Pancreas (tissue), 10 donors: ENCODE data around the gene PHF8. TPM values are rescaled to one million over a fixed set of nuclear protein-coding genes. Genes with fewer than 3 reads are reported as not detected.

Source experiments
- ATAC-seq, 4 donors: fragments of 200-7000 bp; cut with Tn5 transposase; one replicate each; pipeline versions ENCODE4 v1.8.0 to v1.9.1; 2020; ENCODE audit warnings: mild to moderate bottlenecking in 4 of 4, moderate library complexity in 4 of 4
- DNase-seq, 6 donors: peaks; one replicate each; pipeline ENCODE4 v3.0.0-alpha.2; 2020
- FAIRE-seq: peaks from 2 replicates; lab custom pipeline; 2012; peaks lifted over from hg19 to GRCh38; lab: Jason Lieb, UNC
- H3K27ac ChIP-seq, 4 donors: fragments of 200-600 bp; sonication (generic); 1 replicate in 3 of 4; 2 replicates in 1 of 4; pipeline versions ENCODE4 v1.5.0 to v1.8.0; 2020
- H3K27me3 ChIP-seq, 4 donors: fragments of 200-600 bp; one replicate each; pipeline ENCODE4 v1.8.0; 2021
- H3K36me3 ChIP-seq, 3 donors: fragments of 200-600 bp; sonication (generic) in 1 of 3; one replicate each; pipeline versions ENCODE4 v1.5.0 to v1.8.0; 2020 to 2021
- H3K4me1 ChIP-seq, 3 donors: fragments of 200-600 bp; one replicate each; pipeline ENCODE4 v1.8.0; 2021
- H3K4me3 ChIP-seq, 4 donors: fragments of 200-600 bp; sonication (generic) in 2 of 4; one replicate each; pipeline versions ENCODE4 v1.5.0 to v1.8.0; 2020 to 2021
- H3K9me3 ChIP-seq, 4 donors: fragments of 200-600 bp; one replicate each; pipeline ENCODE4 v1.8.0; 2021
- CTCF ChIP-seq, 4 donors: fragments of 200-600 bp; sonication (generic) in 3 of 4; IDR thresholded peaks; one replicate each; pipeline versions ENCODE4 v1.5.0 to v1.8.0; 2021; ENCODE audit warnings: antibody characterized with exemption in 4 of 4
- WGBS, 2 donors: extraction: QIAGEN DNeasy Blood & Tissue Kit; methylation state at CpG; one replicate each; pipeline ENCODE4 v1.1.7; 2013; 5-methylcytosine and 5-hydroxymethylcytosine counted together
- intact Hi-C, 3 donors: fragments of 100-400 bp; cut with DNase I; formaldehyde crosslinking; loops; one replicate each; pipeline versions ENCODE4 v1.11.1 to v1.14.2; 2022
- polyA plus RNA-seq, 2 donors: library from polyadenylated mRNA; stranded (reverse); fragments of 200-250 nt; gene quantifications; one replicate each; pipeline ENCODE4 v1.2.3, GENCODE V29; 2013
- total RNA-seq, 6 donors: library from RNA; stranded (reverse); fragmentation: NEBNext Ultra II Directional in 4 of 6; extraction: Animal tissue kit (Norgen Biotek cat#: 25700) in 4 of 6; gene quantifications; one replicate each; pipeline versions ENCODE4 v1.2.1 to v1.2.4, GENCODE V29; 2021 to 2023
- donor health status: healthy with polysubstance abuse.
- donor health status: DM: no; HTN: no; CAD: no; lungs with moderate emphysema.
- donor health status: DM: no; HTN: no; CAD: no.
- donor health status: control.
- donor health status: control.
- donor health status: Bipolar disorder and iron deficiency.
- donor health status: DM: yes; HTN: yes; CAD: no.
- donor health status: DM: no; HTN: no; CAD: no.
- donor health status: DM: no; HTN: no; CAD: no.
- donor health status: DM: yes; HTN: yes; CAD: no.

Gene PHF8
- total and polyA plus RNA-seq, 8 donors = 10.9 to 21.3 (median 14.6) TPM

- no peak for TF ChIP-seq CTCF (IDR thresholded peaks at IDR 0.05)
- ATAC-seq = no peak
- Histone ChIP-seq H3K27ac (no peak overlapping the region), H3K36me3 (no peaks in the 10 kb centered on the region), H3K4me1 (no peaks in the 10 kb centered on the region), H3K27me3 (no peaks in the 10 kb centered on the region), H3K9me3 (no peaks in the 10 kb centered on the region), H3K4me3 (no peak overlapping the region)
- intact Hi-C loops = no loop called here
- DNase-seq = no peak
- WGBS, 2 donors = 83 to 96% methylated on average over 12 of the region's 12 CpGs
- FAIRE-seq = no peak
Observed at GRCh38 chrX:53984895-53985294, 59.4 kb downstream of the PHF8 start.

- DNase-seq (no peak), FAIRE-seq (no peak), ATAC-seq (no peak)
- Histone ChIP-seq H3K27me3 (peaks cover 0 to 4% (median 0%) of the 10 kb centered on the region in 4 donors), H3K4me1 (no peaks in the 10 kb centered on the region), H3K27ac (no peak overlapping the region), H3K4me3 (no peak overlapping the region), H3K9me3 (no peaks in the 10 kb centered on the region), H3K36me3 (no peaks in the 10 kb centered on the region)
- WGBS, 2 donors = 88 to 98% methylated on average over 6 of the region's 6 CpGs
- intact Hi-C loops = no loop called here
- no peak for TF ChIP-seq CTCF (IDR thresholded peaks at IDR 0.05)
Observed at GRCh38 chrX:53974529-53974928, 69.7 kb downstream of the PHF8 start.

- no peak overlapping the region for H3K4me3 ChIP-seq
- intact Hi-C loops = no loop called here
- FAIRE-seq = no peak
- ATAC-seq = no peak
- H3K9me3 ChIP-seq = no peaks in the 10 kb centered on the region
- no peak overlapping the region for H3K27ac ChIP-seq
- no peaks in the 10 kb centered on the region for H3K36me3 ChIP-seq
- DNase-seq = no peak
- no peak for TF ChIP-seq CTCF (IDR thresholded peaks at IDR 0.05)
- 64 to 98% methylated on average over 3 of the region's 3 CpGs for WGBS, 2 donors
- no peaks in the 10 kb centered on the region for H3K27me3 ChIP-seq
- no peaks in the 10 kb centered on the region for H3K4me1 ChIP-seq
Observed at GRCh38 chrX:53969540-53969939, 74.7 kb downstream of the PHF8 start.

GRCh38 chrX:53950130-53950733 is 94.0 kb downstream of the PHF8 start:
- no peak for FAIRE-seq
- no peaks in the 10 kb centered on the region for H3K9me3 ChIP-seq
- H3K27ac ChIP-seq = no peak overlapping the region
- intact Hi-C loops = no loop called here
- no peak for DNase-seq
- no peaks in the 10 kb centered on the region for H3K27me3 ChIP-seq
- no peak overlapping the region for H3K4me3 ChIP-seq
- no peak for ATAC-seq
- no peak for TF ChIP-seq CTCF (IDR thresholded peaks at IDR 0.05)
- 66 to 93% methylated on average over 3 of the region's 3 CpGs for WGBS, 2 donors
- H3K4me1 ChIP-seq = no peaks in the 10 kb centered on the region
- H3K36me3 ChIP-seq = peaks cover 0 to 6% (median 0%) of the 10 kb centered on the region in 3 donors

GRCh38 chrX:53940180-53940579 is 104.1 kb downstream of the PHF8 start:
- 85 to 96% methylated on average over 8 of the region's 8 CpGs for WGBS, 2 donors
- H3K36me3 ChIP-seq = peaks cover 0 to 7% (median 7%) of the 10 kb centered on the region in 3 donors

More at GRCh38 chrX:53940180-53940579, 104.1 kb downstream of the PHF8 start:
- no peak for TF ChIP-seq CTCF (IDR thresholded peaks at IDR 0.05)
- ATAC-seq (no peak), DNase-seq (no peak), FAIRE-seq (no peak)
- H3K27me3 ChIP-seq = no peaks in the 10 kb centered on the region
- intact Hi-C loops = no loop called here
- no peak overlapping the region for H3K4me3 ChIP-seq
- H3K4me1 ChIP-seq = no peaks in the 10 kb centered on the region
- H3K27ac ChIP-seq = no peak overlapping the region
- no peaks in the 10 kb centered on the region for H3K9me3 ChIP-seq
